H9 (cell line): ENCODE measurements around the gene GRIN2A. TPM values are rescaled to one million over a fixed set of nuclear protein-coding genes. Genes with fewer than 3 reads are reported as not detected.

ENCODE experiments used
- DNase-seq: peaks from one replicate; pipeline ENCODE4 v3.0.0-alpha.2; 2017
- H2AFZ ChIP-seq: one replicate; pipeline ENCODE4 v1.6.1; 2013; ENCODE audit warnings: mild to moderate bottlenecking, low read length, control low read depth, moderate library complexity
- H2AK5ac ChIP-seq: 2 replicates; pipeline ENCODE4 v1.6.1; 2013; ENCODE audit warnings: low read length, control low read depth, mixed read lengths; ENCODE audit not compliant: insufficient read length
- H2BK120ac ChIP-seq: one replicate; pipeline ENCODE4 v1.6.1; 2013; ENCODE audit warnings: low read depth, mild to moderate bottlenecking, low read length, control low read depth, inconsistent platforms; ENCODE audit not compliant: poor library complexity, severe bottlenecking
- H2BK12ac ChIP-seq: 2 replicates; pipeline ENCODE4 v1.6.1; 2013; ENCODE audit warnings: low read length, control low read depth, mixed read lengths, low read depth; ENCODE audit not compliant: insufficient read length
- H2BK15ac ChIP-seq: 2 replicates; pipeline ENCODE4 v1.6.1; 2013; ENCODE audit warnings: low read depth, low read length, control low read depth
- H2BK20ac ChIP-seq: one replicate; pipeline ENCODE4 v1.6.1; 2013; ENCODE audit warnings: low read depth, mild to moderate bottlenecking, low read length, control low read depth, inconsistent platforms; ENCODE audit not compliant: poor library complexity, severe bottlenecking
- H2BK5ac ChIP-seq: 2 replicates; pipeline ENCODE4 v1.6.1; 2013; ENCODE audit warnings: low read length, control low read depth, mixed read lengths; ENCODE audit not compliant: insufficient read length
- H3K14ac ChIP-seq: 2 replicates; pipeline ENCODE4 v1.6.1; 2013; ENCODE audit warnings: low read length, control low read depth; ENCODE audit not compliant: insufficient read depth
- H3K18ac ChIP-seq: 2 replicates; pipeline ENCODE4 v1.6.1; 2013; ENCODE audit warnings: low read depth, mild to moderate bottlenecking, mixed read lengths, low read length, control low read depth; ENCODE audit not compliant: insufficient read length
- H3K23ac ChIP-seq: 2 replicates; pipeline ENCODE4 v1.6.1; 2013; ENCODE audit warnings: low read length, control low read depth, mixed read lengths, low read depth; ENCODE audit not compliant: insufficient read length
- H3K23me2 ChIP-seq: 2 replicates; pipeline ENCODE4 v1.6.1; 2013; ENCODE audit warnings: low read depth, mild to moderate bottlenecking, mixed read lengths, low read length, control low read depth; ENCODE audit not compliant: insufficient read length, poor library complexity, severe bottlenecking
- H3K27ac ChIP-seq: 2 replicates; pipeline ENCODE4 v1.5.1; 2013; ENCODE audit warnings: low read length, control low read depth, mixed read lengths, low read depth; ENCODE audit not compliant: insufficient read length
- H3K27me3 ChIP-seq: 2 replicates; pipeline ENCODE4 v1.6.1; 2013; ENCODE audit warnings: low read length, control low read depth, inconsistent platforms; ENCODE audit not compliant: insufficient read depth
- H3K4ac ChIP-seq: 2 replicates; pipeline ENCODE4 v1.6.1; 2013; ENCODE audit warnings: low read depth, mild to moderate bottlenecking, control low read depth, inconsistent platforms, low read length, moderate library complexity
- H3K4me1 ChIP-seq: 2 replicates; pipeline ENCODE4 v1.6.1; 2013; ENCODE audit warnings: low read length, control low read depth, inconsistent platforms; ENCODE audit not compliant: insufficient read depth
- H3K4me2 ChIP-seq: 2 replicates; pipeline ENCODE4 v1.6.1; 2013; ENCODE audit warnings: low read length, control low read depth, mixed read lengths; ENCODE audit not compliant: insufficient read length, insufficient read depth
- H3K56ac ChIP-seq: 2 replicates; pipeline ENCODE4 v1.6.1; 2013; ENCODE audit warnings: low read depth, mild to moderate bottlenecking, mixed read lengths, low read length, control low read depth; ENCODE audit not compliant: insufficient read length
- H3K79me1 ChIP-seq: 2 replicates; pipeline ENCODE4 v1.6.1; 2013; ENCODE audit warnings: low read depth, mild to moderate bottlenecking, moderate library complexity, low read length, control low read depth, inconsistent platforms; ENCODE audit not compliant: insufficient read depth, poor library complexity, severe bottlenecking
- H3K79me2 ChIP-seq: 2 replicates; pipeline ENCODE4 v1.6.1; 2013; ENCODE audit warnings: low read length, control low read depth, inconsistent platforms; ENCODE audit not compliant: insufficient read depth
- H3K9ac ChIP-seq: 2 replicates; pipeline ENCODE4 v1.6.1; 2013; ENCODE audit warnings: low read length, control low read depth, mixed read lengths; ENCODE audit not compliant: insufficient read length; ENCODE audit errors: extremely low read depth
- H3K9me3 ChIP-seq: one replicate; pipeline ENCODE4 v1.6.1; 2013; ENCODE audit warnings: low read depth, low read length, inconsistent platforms; ENCODE audit not compliant: control insufficient read depth
- H3T11ph ChIP-seq: one replicate; pipeline ENCODE4 v1.6.1; 2013; ENCODE audit warnings: mild to moderate bottlenecking, low read length, control low read depth, inconsistent platforms
- H4K20me1 ChIP-seq: one replicate; pipeline ENCODE4 v1.6.1; 2013; ENCODE audit not compliant: control insufficient read depth, insufficient read length, insufficient read depth
- H4K5ac ChIP-seq: 2 replicates; pipeline ENCODE4 v1.6.1; 2013; ENCODE audit warnings: low read depth, mild to moderate bottlenecking, mixed read lengths, low read length, control low read depth; ENCODE audit not compliant: insufficient read length
- H4K8ac ChIP-seq: replicated peaks from 2 replicates; pipeline ENCODE4 v1.6.1; 2013; ENCODE audit warnings: low read length, control low read depth, mixed read lengths, low read depth; ENCODE audit not compliant: insufficient read length
- H4K91ac ChIP-seq: 2 replicates; pipeline ENCODE4 v1.6.1; 2013; ENCODE audit warnings: low read depth, mild to moderate bottlenecking, moderate library complexity, mixed read lengths, low read length, control low read depth; ENCODE audit not compliant: insufficient read length
- H3K27ac Mint-ChIP-seq, 3 experiments: 2 replicates in 2 of 3; 3 replicates in 1 of 3; pipeline ENCODE4 v1.8.0; 2020 to 2021; ENCODE audit warnings: mixed read lengths in 3 of 3, mild to moderate bottlenecking in 1 of 3, moderate library complexity in 1 of 3
- H3K27me3 Mint-ChIP-seq: 2 replicates; pipeline ENCODE4 v1.8.0; 2021; ENCODE audit warnings: low read depth, mild to moderate bottlenecking, moderate library complexity, mixed read lengths
- H3K36me3 Mint-ChIP-seq, 3 experiments: 2 replicates in 2 of 3; 3 replicates in 1 of 3; pipeline ENCODE4 v1.8.0; 2020 to 2021; ENCODE audit warnings: low read depth in 3 of 3, mixed read lengths in 3 of 3; ENCODE audit not compliant: insufficient read depth in 1 of 3
- H3K4me1 Mint-ChIP-seq, 2 experiments: 2 replicates each; pipeline ENCODE4 v1.8.0; 2020; ENCODE audit warnings: mixed read lengths in 2 of 2
- H3K4me3 Mint-ChIP-seq, 2 experiments: 2 replicates in 1 of 2; 3 replicates in 1 of 2; pipeline ENCODE4 v1.8.0; 2020 to 2021; ENCODE audit warnings: mild to moderate bottlenecking in 2 of 2, mixed read lengths in 2 of 2, moderate library complexity in 1 of 2
- H3K9me3 Mint-ChIP-seq, 2 experiments: 2 replicates in 1 of 2; 3 replicates in 1 of 2; pipeline ENCODE4 v1.8.0; 2020; ENCODE audit warnings: mild to moderate bottlenecking in 2 of 2, mixed read lengths in 2 of 2, moderate library complexity in 1 of 2
- WGBS: extraction: QIAGEN DNeasy Blood & Tissue Kit; methylation state at CpG from one replicate; pipeline ENCODE4 v1.1.7; 2013; ENCODE audit warnings: missing lambda C conversion rate, low lambda C conversion rate, mixed read lengths; ENCODE audit not compliant: insufficient read length; ENCODE audit errors: extremely low coverage; 5-methylcytosine and 5-hydroxymethylcytosine counted together
- total RNA-seq: library from RNA; stranded (reverse); gene quantifications from 2 replicates; pipeline ENCODE4 v1.2.1, GENCODE V29; 2021
- TF ChIP-seq, protein P1 (sequence below): fragments of 200-600 bp; sonication (generic); conservative IDR thresholded peaks from 3 replicates; pipeline ENCODE4 v1.8.0; 2021; ENCODE audit warnings: antibody characterized with exemption, mild to moderate bottlenecking

The GRIN2A gene
- total RNA-seq, 1 experiment from 2014 or later, result 1.5 TPM

GRCh38 chr16:10081201-10081940 lies 100.9 kb downstream of the GRIN2A start:
- Histone ChIP-seq H4K5ac (no peak overlapping the region), H4K91ac (no peak overlapping the region), H3T11ph (no peak overlapping the region), H2AFZ (no peak overlapping the region), H2BK12ac (no peak overlapping the region), H3K9me3 (no peaks in the 10 kb centered on the region), H3K79me2 (no peaks in the 10 kb centered on the region), H3K23ac (no peak overlapping the region), H2AK5ac (no peak overlapping the region), H2BK15ac (no peak overlapping the region), H3K14ac (no peak overlapping the region), H4K20me1 (no peaks in the 10 kb centered on the region), H3K9ac (no peak overlapping the region), H3K79me1 (no peaks in the 10 kb centered on the region), H2BK120ac (no peak overlapping the region), H3K4me2 (no peak overlapping the region), H3K56ac (no peak overlapping the region), H3K23me2 (no peaks in the 10 kb centered on the region), H2BK20ac (no peak overlapping the region), H3K18ac (no peak overlapping the region), H4K8ac (no peak overlapping the region), H3K27ac (no peak overlapping the region), H3K27me3 (no peaks in the 10 kb centered on the region), H3K4me1 (no peaks in the 10 kb centered on the region; the same call in 1 of the 2 replicates), H3K4ac (no peak overlapping the region), H2BK5ac (no peak overlapping the region)
- Mint-ChIP-seq H3K4me1 (peaks cover 23 to 26% of the 10 kb centered on the region in 2 experiments), H3K36me3 (peaks cover 0 to 11% (median 2%) of the 10 kb centered on the region in 3 experiments; a peak in 2 of 7 replicates), H3K27ac (no peak overlapping the region), H3K27me3 (peaks cover 9% of the 10 kb centered on the region), H3K9me3 (peaks cover 8% of the 10 kb centered on the region in 2 experiments; a peak in 4 of 5 replicates), H3K4me3 (no peak overlapping the region)
- no CpG with 5 or more reads among the region's 1 CpG for WGBS
- TF ChIP-seq, protein P1, sequence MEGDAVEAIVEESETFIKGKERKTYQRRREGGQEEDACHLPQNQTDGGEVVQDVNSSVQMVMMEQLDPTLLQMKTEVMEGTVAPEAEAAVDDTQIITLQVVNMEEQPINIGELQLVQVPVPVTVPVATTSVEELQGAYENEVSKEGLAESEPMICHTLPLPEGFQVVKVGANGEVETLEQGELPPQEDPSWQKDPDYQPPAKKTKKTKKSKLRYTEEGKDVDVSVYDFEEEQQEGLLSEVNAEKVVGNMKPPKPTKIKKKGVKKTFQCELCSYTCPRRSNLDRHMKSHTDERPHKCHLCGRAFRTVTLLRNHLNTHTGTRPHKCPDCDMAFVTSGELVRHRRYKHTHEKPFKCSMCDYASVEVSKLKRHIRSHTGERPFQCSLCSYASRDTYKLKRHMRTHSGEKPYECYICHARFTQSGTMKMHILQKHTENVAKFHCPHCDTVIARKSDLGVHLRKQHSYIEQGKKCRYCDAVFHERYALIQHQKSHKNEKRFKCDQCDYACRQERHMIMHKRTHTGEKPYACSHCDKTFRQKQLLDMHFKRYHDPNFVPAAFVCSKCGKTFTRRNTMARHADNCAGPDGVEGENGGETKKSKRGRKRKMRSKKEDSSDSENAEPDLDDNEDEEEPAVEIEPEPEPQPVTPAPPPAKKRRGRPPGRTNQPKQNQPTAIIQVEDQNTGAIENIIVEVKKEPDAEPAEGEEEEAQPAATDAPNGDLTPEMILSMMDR, result no peak
- DNase-seq, result no peak
